H1 (cell line): ENCODE measurements around the gene DDX41. TPM values are rescaled to one million over a fixed set of nuclear protein-coding genes. Genes with fewer than 3 reads are reported as not detected.

Experiments used
- CTCF ChIA-PET: fragments of 300-600 bp; sonication (Branson Sonifier 250); formaldehyde crosslinking; loops from one replicate; lab custom pipeline; 2021; ENCODE audit not compliant: partially characterized antibody; lab: Charles Lee
- POLR2A ChIA-PET: fragments of 300-600 bp; sonication (Branson Sonifier 250); formaldehyde crosslinking; loops from one replicate; lab custom pipeline; 2021; ENCODE audit warnings: inconsistent platforms; ENCODE audit not compliant: partially characterized antibody; lab: Charles Lee
- DNase-seq, 2 experiments: peaks; one replicate each; pipeline versions ENCODE4 v3.0.0 to v3.0.0-alpha.2; 2010 to 2022; ENCODE audit warnings: low spot score in 2 of 2, low read depth in 1 of 2, mixed read lengths in 1 of 2
- FAIRE-seq: peaks from 2 replicates; lab custom pipeline; 2011; peaks lifted over from hg19 to GRCh38; lab: Jason Lieb, UNC
- H2AFZ ChIP-seq: 2 replicates; pipeline ENCODE4 v1.8.1; 2012; ENCODE audit warnings: low read length, inconsistent platforms
- H2AK5ac ChIP-seq: 2 replicates; pipeline ENCODE4 v1.6.1; 2013; ENCODE audit warnings: low read depth, low read length
- H2BK120ac ChIP-seq: replicated peaks from 2 replicates; pipeline ENCODE3; 2013; ENCODE audit warnings: low read depth, low read length, inconsistent platforms
- H2BK12ac ChIP-seq: 2 replicates; pipeline ENCODE4 v1.6.1; 2013; ENCODE audit warnings: low read depth, low read length
- H2BK15ac ChIP-seq: 2 replicates; pipeline ENCODE4 v1.6.1; 2013; ENCODE audit warnings: low read length
- H2BK20ac ChIP-seq: 2 replicates; pipeline ENCODE4 v1.6.1; 2013; ENCODE audit warnings: low read length
- H2BK5ac ChIP-seq: 2 replicates; pipeline ENCODE4 v1.6.1; 2013; ENCODE audit warnings: low read depth, low read length
- H3K14ac ChIP-seq: 2 replicates; pipeline ENCODE4 v1.6.1; 2013; ENCODE audit warnings: inconsistent platforms; ENCODE audit not compliant: insufficient read length
- H3K18ac ChIP-seq: 2 replicates; pipeline ENCODE4 v1.6.1; 2013; ENCODE audit warnings: low read length; ENCODE audit errors: extremely low read depth
- H3K23ac ChIP-seq: 2 replicates; pipeline ENCODE4 v1.6.1; 2013; ENCODE audit warnings: inconsistent platforms; ENCODE audit not compliant: insufficient read length
- H3K23me2 ChIP-seq: 2 replicates; pipeline ENCODE4 v1.6.1; 2013; ENCODE audit warnings: low read depth, low read length
- H3K27ac ChIP-seq: 2 replicates; pipeline ENCODE4 v1.6.1; 2011; ENCODE audit warnings: low read depth, low read length, inconsistent platforms
- H3K27me3 ChIP-seq, 4 experiments: replicated peaks in 1 of 4; 1 replicate in 1 of 4; 2 replicates in 3 of 4; pipeline versions ENCODE4 v1.6.1 to v1.8.1; 2011 to 2013; ENCODE audit warnings: low read length in 3 of 4, mild to moderate bottlenecking in 3 of 4, inconsistent platforms in 2 of 4, mixed read lengths in 2 of 4, moderate library complexity in 1 of 4; ENCODE audit not compliant: control insufficient read depth in 3 of 4, insufficient read depth in 3 of 4; ENCODE audit errors: extremely low read depth in 1 of 4
- H3K36me3 ChIP-seq, 4 experiments: 2 replicates each; pipeline versions ENCODE4 v1.6.1 to v1.8.1; 2011 to 2013; ENCODE audit warnings: mild to moderate bottlenecking in 4 of 4, low read length in 3 of 4, moderate library complexity in 2 of 4, control low read depth in 1 of 4, inconsistent platforms in 1 of 4; ENCODE audit not compliant: insufficient read depth in 4 of 4, control insufficient read depth in 2 of 4
- H3K4ac ChIP-seq: replicated peaks from 2 replicates; pipeline ENCODE3; 2013; ENCODE audit warnings: low read length, low read depth, mixed read lengths, inconsistent platforms; ENCODE audit not compliant: insufficient read length
- H3K4me1 ChIP-seq, 4 experiments: replicated peaks in 1 of 4; 1 replicate in 1 of 4; 2 replicates in 3 of 4; pipeline versions ENCODE4 v1.6.1 to v1.8.1; 2011 to 2013; ENCODE audit warnings: low read length in 3 of 4, inconsistent platforms in 2 of 4, mixed read lengths in 1 of 4; ENCODE audit not compliant: insufficient read depth in 4 of 4, control insufficient read depth in 3 of 4
- H3K4me2 ChIP-seq, 2 experiments: 2 replicates each; pipeline versions ENCODE4 v1.6.1 to v1.8.1; 2011 to 2013; ENCODE audit warnings: low read depth in 2 of 2, low read length in 2 of 2, control low read depth in 1 of 2, inconsistent platforms in 1 of 2, mild to moderate bottlenecking in 1 of 2; ENCODE audit not compliant: insufficient read depth in 1 of 2
- H3K4me3 ChIP-seq, 4 experiments: fragments of 200-600, 300-600 bp in 1 of 4; sonication (generic), shearing (Covaris generic), sonication (Bioruptor Twin) in 1 of 4; 2 replicates each; pipeline versions ENCODE4 v1.5.1 to v1.8.1; 2011 to 2016; ENCODE audit warnings: low read length in 4 of 4, low read depth in 3 of 4, control low read depth in 2 of 4, inconsistent platforms in 2 of 4, mild to moderate bottlenecking in 2 of 4, mixed read lengths in 1 of 4, moderate library complexity in 1 of 4; ENCODE audit not compliant: insufficient read depth in 2 of 4; ENCODE audit errors: extremely low read depth in 1 of 4
- H3K56ac ChIP-seq: replicated peaks from 2 replicates; pipeline ENCODE3; 2013; ENCODE audit warnings: low read depth, mild to moderate bottlenecking, mixed read lengths, low read length, inconsistent platforms; ENCODE audit not compliant: insufficient read length
- H3K79me1 ChIP-seq: 2 replicates; pipeline ENCODE4 v1.6.1; 2013; ENCODE audit warnings: low read depth, low read length, control low read depth
- H3K79me2 ChIP-seq, 2 experiments: 2 replicates each; pipeline versions ENCODE4 v1.6.1 to v1.8.1; 2012 to 2013; ENCODE audit warnings: low read length in 2 of 2, mild to moderate bottlenecking in 2 of 2, inconsistent platforms in 1 of 2; ENCODE audit not compliant: insufficient read depth in 2 of 2, control insufficient read depth in 1 of 2
- H3K9ac ChIP-seq, 4 experiments: replicated peaks in 1 of 4; 1 replicate in 1 of 4; 2 replicates in 3 of 4; pipeline versions ENCODE4 v1.6.1 to v1.8.1; 2011 to 2013; ENCODE audit warnings: low read depth in 3 of 4, low read length in 3 of 4, control low read depth in 2 of 4, mild to moderate bottlenecking in 2 of 4, moderate library complexity in 2 of 4, inconsistent platforms in 1 of 4; ENCODE audit errors: extremely low read depth in 1 of 4
- H3K9me3 ChIP-seq, 2 experiments: 2 replicates each; pipeline versions ENCODE4 v1.6.1 to v1.8.1; 2012 to 2013; ENCODE audit warnings: mild to moderate bottlenecking in 2 of 2, moderate library complexity in 2 of 2, control low read depth in 1 of 2, inconsistent platforms in 1 of 2, low read depth in 1 of 2, low read length in 1 of 2, mixed read lengths in 1 of 2; ENCODE audit not compliant: insufficient read depth in 2 of 2
- H4K20me1 ChIP-seq, 2 experiments: replicated peaks in 1 of 2; 2 replicates each; pipeline versions ENCODE3 to v1.8.1; 2011 to 2013; ENCODE audit warnings: inconsistent platforms in 2 of 2, low read length in 2 of 2, mild to moderate bottlenecking in 1 of 2; ENCODE audit not compliant: insufficient read depth in 2 of 2, control insufficient read depth in 1 of 2
- H4K5ac ChIP-seq: 2 replicates; pipeline ENCODE4 v1.6.1; 2013; ENCODE audit warnings: low read length, low read depth, mixed read lengths, inconsistent platforms; ENCODE audit not compliant: insufficient read length
- H4K8ac ChIP-seq: 2 replicates; pipeline ENCODE4 v1.8.0; 2013; ENCODE audit warnings: mild to moderate bottlenecking, moderate library complexity, low read length, inconsistent platforms; ENCODE audit not compliant: insufficient read depth; ENCODE audit errors: extremely low read depth
- H4K91ac ChIP-seq: replicated peaks from 2 replicates; pipeline ENCODE3; 2013; ENCODE audit warnings: low read length, mixed read lengths, inconsistent platforms; ENCODE audit not compliant: insufficient read length
- SIX5 ChIP-seq: IDR thresholded peaks from 2 replicates; pipeline ENCODE4 v1.6.1; 2011; ENCODE audit warnings: mild to moderate bottlenecking, low read depth, low read length
- TCF12 ChIP-seq: IDR thresholded peaks from 2 replicates; pipeline ENCODE4 v1.6.1; 2011; ENCODE audit warnings: low read depth, mild to moderate bottlenecking, low read length
- WGBS, 2 experiments: shearing (Covaris generic) in 1 of 2; methylation state at CpG; one replicate each; pipeline versions ENCODE4 v1.1.6 to v1.1.7; 2013 to 2015; ENCODE audit warnings: low lambda C conversion rate in 2 of 2, mixed read lengths in 2 of 2, inconsistent platforms in 1 of 2, low coverage in 1 of 2, missing lambda C conversion rate in 1 of 2; ENCODE audit not compliant: insufficient replicate concordance in 2 of 2, insufficient coverage in 1 of 2, insufficient read length in 1 of 2; ENCODE audit errors: extremely low coverage in 1 of 2, missing lambda C conversion rate in 1 of 2; 5-methylcytosine and 5-hydroxymethylcytosine counted together
- polyA plus RNA-seq, 7 experiments: library from polyadenylated mRNA; depleted of rRNA in 3 of 7; stranded (reverse) in 5 of 7; unstranded in 2 of 7; fragments of >200 nt in 5 of 7; fragments of 200-250 nt in 2 of 7; gene quantifications; 1 replicate in 5 of 7; 2 replicates in 1 of 7; 4 replicates in 1 of 7; pipeline versions ENCODE4 v1.2.1 to v1.2.3, GENCODE V29; 2011 to 2013; ENCODE audit warnings: missing spikeins in 2 of 7, mixed read lengths in 2 of 7
- total RNA-seq: library from RNA; stranded (reverse); fragmentation: NEBNext Ultra II Directional; extraction: Animal tissue kit (Norgen Biotek cat#: 25700); gene quantifications from 2 replicates; pipeline ENCODE4 v1.2.1, GENCODE V29; 2021

The DDX41 gene
- total and polyA plus RNA-seq, 2 of the 8 experiments (the other 6 are each of a cell fraction or from before 2014, with no cell fraction given): 102 to 135 TPM

- no peak overlapping the region for H3K27ac ChIP-seq
- no peak overlapping the region for H2BK5ac ChIP-seq
- H3K56ac ChIP-seq: no peak overlapping the region
- no peak overlapping the region for H2BK20ac ChIP-seq
- H4K5ac ChIP-seq: no peak overlapping the region
- no peaks in the 10 kb centered on the region for H3K23me2 ChIP-seq
- no peak overlapping the region for H3K18ac ChIP-seq
- H2AK5ac ChIP-seq: no peak overlapping the region
- peaks cover 9% of the 10 kb centered on the region in 2 experiments for H4K20me1 ChIP-seq
- no peak overlapping the region for H2BK120ac ChIP-seq
- H3K9me3 ChIP-seq: no peaks in the 10 kb centered on the region
- H3K14ac ChIP-seq: no peak overlapping the region
- FAIRE-seq (no peak), DNase-seq (no peak)
- TF ChIP-seq TCF12: no peak
- TF ChIP-seq SIX5: no peak
- H3K4ac ChIP-seq: no peak overlapping the region
- H3K79me2 ChIP-seq: no peaks in the 10 kb centered on the region; a peak in 1 of 4 replicates
- H2BK12ac ChIP-seq: no peak overlapping the region
- H3K79me1 ChIP-seq: peaks cover 3% of the 10 kb centered on the region; the same call in 1 of the 2 replicates
- 88% methylated on average over 6 of the region's 6 CpGs; no CpG with 5 or more reads in 1 of the 2 experiments for WGBS, 2 experiments
- H2AFZ ChIP-seq: no peak overlapping the region
- H3K23ac ChIP-seq: no peak overlapping the region
- no peak overlapping the region for H2BK15ac ChIP-seq
- H3K4me1 ChIP-seq: no peaks in the 10 kb centered on the region
- H3K4me3 ChIP-seq: no peak overlapping the region
- ChIA-PET POLR2A (interaction anchor here (1.5 to 1.6 kb wide), 2 partner anchors 10 to 12 kb away, joined by 4 to 7 read pairs; no protein-coding TSS in a partner anchor), CTCF (interaction anchor here (1.3 to 2.0 kb wide), 3 partner anchors 10 to 23 kb away, joined by 3 to 5 read pairs (median 5); no protein-coding TSS in a partner anchor)
- H3K36me3 ChIP-seq: peaks cover 28 to 70% (median 43%) of the 10 kb centered on the region in 4 experiments; a peak in 7 of 8 replicates
- no peak overlapping the region for H4K91ac ChIP-seq
- H3K9ac ChIP-seq: no peak overlapping the region
- H4K8ac ChIP-seq: no peak overlapping the region
- no peak overlapping the region for H3K4me2 ChIP-seq
- H3K27me3 ChIP-seq: no peaks in the 10 kb centered on the region
These were observed 10.0 kb upstream of the DDX41 start for GRCh38 chr5:177526791-177527190.
